ENCODE results near the gene FAM216A. TPM values are rescaled to one million over a fixed set of nuclear protein-coding genes. Genes with fewer than 3 reads are reported as not detected.

The FAM216A gene
- total and polyA plus RNA-seq, 8 donors = 0.37 to 2.8 (median 1.2) TPM

DNA sequence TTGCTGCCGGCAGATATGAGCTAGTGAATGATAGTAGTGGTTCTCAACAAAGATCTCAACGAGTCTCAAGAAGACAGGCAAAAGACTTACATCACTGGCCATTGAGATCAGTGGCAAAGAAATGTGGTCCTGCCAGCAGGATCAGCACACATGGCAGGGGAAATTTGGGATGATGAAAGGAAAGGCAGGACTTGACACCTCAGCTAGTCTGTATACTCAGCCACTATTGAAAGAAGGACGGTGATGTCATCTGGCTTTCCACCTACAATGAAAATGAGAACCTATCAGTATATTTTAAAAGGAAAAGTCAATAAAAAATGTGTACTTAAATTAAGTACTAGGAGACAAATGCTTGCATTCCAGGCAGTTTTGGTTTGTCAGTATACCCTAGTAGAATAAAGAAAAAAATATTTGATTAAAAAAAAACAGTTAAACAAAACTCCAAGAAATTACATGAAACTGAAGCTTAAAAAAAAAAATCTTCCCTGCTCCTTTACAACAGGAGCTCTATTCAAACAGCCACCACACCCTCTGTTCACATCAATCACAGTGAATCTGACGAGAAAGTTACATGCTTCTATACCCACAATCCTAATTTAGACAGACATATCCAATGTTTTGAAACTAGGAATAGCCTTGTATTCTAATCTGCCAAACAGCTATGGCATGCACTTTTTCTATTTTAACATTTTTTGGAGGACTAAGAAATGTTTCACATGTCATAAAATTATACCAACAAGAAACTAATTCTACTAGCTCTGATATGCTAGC lies 68.4 kb downstream of the FAM216A start:
- Histone ChIP-seq H3K4me3 (no peak overlapping the region), H3K4me1 (peaks cover 0 to 5% (median 0%) of the 10 kb centered on the region in 3 donors), H3K9me3 (no peaks in the 10 kb centered on the region), H3K27ac (peak overlapping the region in 1 of 4 donors; percentile 28), H3K36me3 (peaks cover 6 to 21% (median 7%) of the 10 kb centered on the region in 3 donors), H3K27me3 (no peaks in the 10 kb centered on the region)
- DNase-seq (no peak), ATAC-seq (no peak), FAIRE-seq (no peak)
- intact Hi-C loops (cut with DNase I) = no loop called here
- TF ChIP-seq, protein P1, sequence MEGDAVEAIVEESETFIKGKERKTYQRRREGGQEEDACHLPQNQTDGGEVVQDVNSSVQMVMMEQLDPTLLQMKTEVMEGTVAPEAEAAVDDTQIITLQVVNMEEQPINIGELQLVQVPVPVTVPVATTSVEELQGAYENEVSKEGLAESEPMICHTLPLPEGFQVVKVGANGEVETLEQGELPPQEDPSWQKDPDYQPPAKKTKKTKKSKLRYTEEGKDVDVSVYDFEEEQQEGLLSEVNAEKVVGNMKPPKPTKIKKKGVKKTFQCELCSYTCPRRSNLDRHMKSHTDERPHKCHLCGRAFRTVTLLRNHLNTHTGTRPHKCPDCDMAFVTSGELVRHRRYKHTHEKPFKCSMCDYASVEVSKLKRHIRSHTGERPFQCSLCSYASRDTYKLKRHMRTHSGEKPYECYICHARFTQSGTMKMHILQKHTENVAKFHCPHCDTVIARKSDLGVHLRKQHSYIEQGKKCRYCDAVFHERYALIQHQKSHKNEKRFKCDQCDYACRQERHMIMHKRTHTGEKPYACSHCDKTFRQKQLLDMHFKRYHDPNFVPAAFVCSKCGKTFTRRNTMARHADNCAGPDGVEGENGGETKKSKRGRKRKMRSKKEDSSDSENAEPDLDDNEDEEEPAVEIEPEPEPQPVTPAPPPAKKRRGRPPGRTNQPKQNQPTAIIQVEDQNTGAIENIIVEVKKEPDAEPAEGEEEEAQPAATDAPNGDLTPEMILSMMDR (IDR thresholded peaks at IDR 0.05) = no peak
- 59 to 76% methylated on average over 4 of the region's 4 CpGs for WGBS, 2 donors

- FAIRE-seq (no peak), ATAC-seq (peak in 3 of 4 donors; percentile 52 to 78 (median 68)), DNase-seq (peak in 2 of 6 donors; percentile 42 to 57)
- Histone ChIP-seq H3K36me3 (peaks cover 6 to 21% (median 7%) of the 10 kb centered on the region in 3 donors), H3K4me1 (peaks cover 4 to 8% (median 5%) of the 10 kb centered on the region in 3 donors), H3K27me3 (no peaks in the 10 kb centered on the region), H3K4me3 (no peak overlapping the region), H3K9me3 (no peaks in the 10 kb centered on the region), H3K27ac (peak overlapping the region in 2 of 4 donors; percentile 18 to 28)
- TF ChIP-seq, protein P1 (IDR thresholded peaks at IDR 0.05) = no peak
- WGBS, 2 donors = 49 to 71% methylated on average over 9 of the region's 9 CpGs
- intact Hi-C loops (cut with DNase I) = no loop called here
Measured at GRCh38 chr12:110537605-110538409, 69.2 kb downstream of the FAM216A start.

GRCh38 chr12:110538869-110539622 lies 70.4 kb downstream of the FAM216A start:
- Histone ChIP-seq H3K36me3 (peaks cover 6 to 21% (median 7%) of the 10 kb centered on the region in 3 donors), H3K4me1 (peaks cover 15 to 16% (median 16%) of the 10 kb centered on the region in 3 donors), H3K4me3 (no peak overlapping the region), H3K9me3 (no peaks in the 10 kb centered on the region), H3K27me3 (no peaks in the 10 kb centered on the region), H3K27ac (no peak overlapping the region)
- no peak for FAIRE-seq
- intact Hi-C loops (cut with DNase I) = no loop called here
- DNase-seq = no peak
- ATAC-seq = peak in 1 of 4 donors; percentile 10
- TF ChIP-seq, protein P1 (IDR thresholded peaks at IDR 0.05) = no peak
- WGBS, 2 donors = 95 to 97% methylated on average over 5 of the region's 5 CpGs

Other genes starting within 250 kb of the FAM216A start
- 10 to 100 TPM; 35.0 to 79.7 (median 60.3) TPM for gene ATP2A2, start 187.6 kb upstream of the FAM216A start, total RNA-seq
- gene ATP2A2, start 187.6 kb upstream of the FAM216A start, polyA plus RNA-seq = 10 to 100 TPM; 16.3 to 36.7 TPM
- 10 to 100 TPM in 5 of 6 donors, 1 to 10 TPM in 1; 9.7 to 22.9 (median 14.1) TPM for gene ANAPC7, start 65.1 kb upstream of the FAM216A start, total RNA-seq
- 10 to 100 TPM; 32.6 to 35.1 TPM for gene ANAPC7, start 65.1 kb upstream of the FAM216A start, polyA plus RNA-seq
- 100 to 1,000 TPM in 2 of 6 donors, 10 to 100 TPM in 4; 53.1 to 107 (median 70.5) TPM for gene ARPC3, start 18.5 kb upstream of the FAM216A start, total RNA-seq
- gene ARPC3, start 18.5 kb upstream of the FAM216A start, polyA plus RNA-seq = 100 to 1,000 TPM; 164 to 167 TPM
- gene GPN3, start 588 bp upstream of the FAM216A start, total RNA-seq = 10 to 100 TPM in 4 of 6 donors, 1 to 10 TPM in 2; 6.8 to 11.5 (median 10.2) TPM
- 10 to 100 TPM in 1 of 2 donors, 1 to 10 TPM in 1; 6.8 to 11.1 TPM for gene GPN3, start 588 bp upstream of the FAM216A start, polyA plus RNA-seq
- 10 to 100 TPM; 29.1 to 49.3 (median 36.5) TPM for gene VPS29, start 33.3 kb downstream of the FAM216A start, total RNA-seq
- 100 to 1,000 TPM in 1 of 2 donors, 10 to 100 TPM in 1; 66.8 to 120 TPM for gene VPS29, start 33.3 kb downstream of the FAM216A start, polyA plus RNA-seq
- under 1 TPM; 0.16 to 0.28 (median 0.22) TPM for gene RAD9B, start 33.5 kb downstream of the FAM216A start, total RNA-seq
- gene RAD9B, start 33.5 kb downstream of the FAM216A start, polyA plus RNA-seq = under 1 TPM in 1 of 2 donors, not detected in 1; 0.26 TPM
- gene PPTC7, start 114.5 kb downstream of the FAM216A start, total RNA-seq = 1 to 10 TPM; 4.6 to 9.0 (median 6.2) TPM
- 1 to 10 TPM; 2.2 to 5.8 TPM for gene PPTC7, start 114.5 kb downstream of the FAM216A start, polyA plus RNA-seq
- gene TCTN1, start 145.3 kb downstream of the FAM216A start, total RNA-seq = 10 to 100 TPM; 14.7 to 25.3 (median 17.6) TPM
- 10 to 100 TPM; 31.0 to 54.5 TPM for gene TCTN1, start 145.3 kb downstream of the FAM216A start, polyA plus RNA-seq
- 1 to 10 TPM in 3 of 6 donors, under 1 TPM in 3; 0.42 to 5.2 (median 1.1) TPM for gene HVCN1, start 220.3 kb downstream of the FAM216A start, total RNA-seq
- 1 to 10 TPM; 1.5 to 2.0 TPM for gene HVCN1, start 220.3 kb downstream of the FAM216A start, polyA plus RNA-seq